GM18870 (cell line): Measurements from ENCODE around the gene ATP6V0C.

Experiments
- ATAC-seq: cut with Tn5 transposase; IDR thresholded peaks from one replicate; pipeline ENCODE4 v1.9.1; 2021; ENCODE audit warnings: moderate library complexity; ENCODE audit not compliant: unreplicated experiment

Gene ATP6V0C

GRCh38 chr16:2513405-2514332 is at the start of gene ATP6V0C:
ATP6V0C (plus strand) TSS chr16:2513952; CDS start chr16:2514104, 152 bp downstream.
- ATAC-seq: peak; percentile 40

- no peak for ATAC-seq
Observed at GRCh38 chr16:2464333-2464732, 49.4 kb upstream of the ATP6V0C start.

- no peak for ATAC-seq
Observed at GRCh38 chr16:2465653-2466415, 47.9 kb upstream of the ATP6V0C start.

GRCh38 chr16:2466667-2467527 is 46.9 kb upstream of the ATP6V0C start:
- no peak for ATAC-seq

GRCh38 chr16:2467528-2468232 is 46.1 kb upstream of the ATP6V0C start:
- ATAC-seq: no peak

GRCh38 chr16:2468233-2468724 is 45.5 kb upstream of the ATP6V0C start:
- ATAC-seq: no peak

- no peak for ATAC-seq
Observed at GRCh38 chr16:2468725-2469398, 44.9 kb upstream of the ATP6V0C start.

- no peak for ATAC-seq
Observed at GRCh38 chr16:2469399-2470233, 44.1 kb upstream of the ATP6V0C start.

- no peak for ATAC-seq
Observed at GRCh38 chr16:2470234-2470601, 43.5 kb upstream of the ATP6V0C start.

GRCh38 chr16:2470603-2471015 is 43.1 kb upstream of the ATP6V0C start:
- no peak for ATAC-seq

GRCh38 chr16:2471016-2471652 is 42.6 kb upstream of the ATP6V0C start, which contains the start of gene NTN3:
NTN3 (plus strand) TSS chr16:2471297; CDS start chr16:2471702, 405 bp downstream.
- ATAC-seq: no peak

GRCh38 chr16:2471653-2472487 is 41.9 kb upstream of the ATP6V0C start:
- no peak for ATAC-seq

- ATAC-seq: no peak
Observed at GRCh38 chr16:2472488-2472864, 41.3 kb upstream of the ATP6V0C start.

GRCh38 chr16:2472885-2473445 is 40.8 kb upstream of the ATP6V0C start:
- ATAC-seq: no peak

GRCh38 chr16:2473446-2473926 is 40.3 kb upstream of the ATP6V0C start:
- no peak for ATAC-seq

- no peak for ATAC-seq
Observed at GRCh38 chr16:2473999-2474876, 39.5 kb upstream of the ATP6V0C start.
